HG02840 (cell line): Measurements from ENCODE around the gene HECA.
"Not testable (repeated sequence)": the region's sequence is repeated elsewhere in the genome, so short reads cannot be mapped to it uniquely, and the experiment has no call there.

Source experiments
- ATAC-seq: cut with Tn5 transposase; IDR thresholded peaks from one replicate; pipeline ENCODE4 v1.9.1; 2021; ENCODE audit warnings: mild to moderate bottlenecking, moderate library complexity, moderate number of reproducible peaks; ENCODE audit not compliant: unreplicated experiment, low FRiP score

The HECA gene, protein sequence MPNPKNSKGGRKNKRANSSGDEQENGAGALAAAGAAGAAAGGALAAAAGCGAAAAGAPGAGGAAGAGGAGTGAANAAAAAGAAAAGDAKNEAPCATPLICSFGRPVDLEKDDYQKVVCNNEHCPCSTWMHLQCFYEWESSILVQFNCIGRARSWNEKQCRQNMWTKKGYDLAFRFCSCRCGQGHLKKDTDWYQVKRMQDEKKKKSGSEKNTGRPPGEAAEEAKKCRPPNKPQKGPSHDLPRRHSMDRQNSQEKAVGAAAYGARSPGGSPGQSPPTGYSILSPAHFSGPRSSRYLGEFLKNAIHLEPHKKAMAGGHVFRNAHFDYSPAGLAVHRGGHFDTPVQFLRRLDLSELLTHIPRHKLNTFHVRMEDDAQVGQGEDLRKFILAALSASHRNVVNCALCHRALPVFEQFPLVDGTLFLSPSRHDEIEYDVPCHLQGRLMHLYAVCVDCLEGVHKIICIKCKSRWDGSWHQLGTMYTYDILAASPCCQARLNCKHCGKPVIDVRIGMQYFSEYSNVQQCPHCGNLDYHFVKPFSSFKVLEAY

DNA sequence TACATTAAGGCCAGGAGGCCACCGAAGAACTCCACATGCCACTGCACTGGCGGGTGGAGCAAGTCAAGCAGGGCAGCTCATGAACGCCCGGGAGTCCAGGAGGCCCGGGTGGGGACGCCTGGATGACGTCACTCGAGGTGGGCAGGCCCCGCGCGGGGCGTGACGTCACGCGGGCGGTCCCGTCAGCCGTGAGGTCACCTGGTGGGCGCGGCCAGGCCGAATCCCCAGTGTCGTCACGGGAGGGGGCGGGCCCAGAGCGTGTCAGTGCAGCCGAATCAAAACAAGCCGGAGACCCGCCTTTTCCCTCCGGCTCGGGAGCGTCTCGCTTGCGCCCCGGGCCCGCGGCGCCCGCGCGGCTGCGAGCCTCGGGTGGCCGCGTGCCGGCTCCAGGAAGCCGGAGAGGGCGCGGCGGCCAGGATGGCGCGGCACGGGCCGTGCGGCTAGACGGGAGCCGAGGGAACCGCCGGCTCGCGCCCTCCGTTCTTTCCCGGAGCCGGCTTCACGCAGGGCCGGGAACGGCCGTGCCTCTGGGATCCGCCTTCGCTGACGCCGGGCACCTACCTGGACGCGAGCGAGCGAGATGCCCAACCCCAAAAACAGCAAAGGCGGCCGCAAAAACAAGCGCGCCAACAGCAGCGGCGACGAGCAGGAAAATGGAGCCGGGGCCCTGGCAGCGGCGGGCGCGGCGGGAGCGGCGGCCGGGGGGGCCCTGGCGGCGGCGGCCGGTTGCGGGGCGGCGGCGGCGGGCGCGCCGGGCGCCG lies at the start of gene HECA:
Gene HECA, plus strand, starts transcription at position 264 of the 761 bp plus-strand sequence. Its CDS starts 317 bp downstream, at position 581.
- peak; percentile 89 for ATAC-seq

DNA sequence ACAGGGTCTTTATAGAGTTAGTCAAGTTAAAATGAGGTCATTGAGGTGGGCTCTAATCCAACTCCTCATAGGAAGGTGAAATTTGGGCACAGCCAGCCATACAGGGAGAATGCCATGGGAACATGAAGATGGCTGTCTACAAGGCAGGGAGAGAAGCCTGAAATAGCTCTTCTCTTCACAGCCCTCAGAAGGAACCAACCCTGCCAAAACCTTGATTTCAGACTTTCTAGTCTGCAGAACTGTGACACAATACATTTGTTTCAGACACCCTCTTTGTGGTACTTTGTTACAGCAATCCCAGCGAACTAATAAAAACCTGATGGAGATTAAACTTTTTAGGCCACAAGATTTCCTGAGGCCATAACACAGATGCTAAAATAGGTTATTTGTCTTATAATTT lies 43.1 kb upstream of the HECA start:
- no peak for ATAC-seq

DNA sequence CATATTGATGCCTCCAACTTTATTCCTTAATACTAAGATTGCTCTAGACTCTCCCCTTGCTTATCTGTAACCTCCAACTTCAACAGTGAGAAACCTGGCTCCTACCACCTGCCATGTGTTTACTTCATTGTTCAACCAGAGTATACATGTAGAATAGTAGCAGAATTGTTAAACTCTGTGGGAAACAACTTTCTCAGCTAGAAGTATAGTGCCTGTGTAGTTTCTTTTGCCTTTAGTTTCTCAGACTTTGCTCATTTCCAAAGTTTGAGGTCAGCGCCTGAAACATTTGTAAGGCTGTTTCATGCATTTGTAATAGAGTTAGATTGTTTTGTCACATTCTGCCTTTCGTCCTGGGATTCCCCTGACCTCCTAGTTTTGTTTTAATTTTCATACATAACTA lies 34.9 kb upstream of the HECA start:
- ATAC-seq, result peak; percentile 93

DNA sequence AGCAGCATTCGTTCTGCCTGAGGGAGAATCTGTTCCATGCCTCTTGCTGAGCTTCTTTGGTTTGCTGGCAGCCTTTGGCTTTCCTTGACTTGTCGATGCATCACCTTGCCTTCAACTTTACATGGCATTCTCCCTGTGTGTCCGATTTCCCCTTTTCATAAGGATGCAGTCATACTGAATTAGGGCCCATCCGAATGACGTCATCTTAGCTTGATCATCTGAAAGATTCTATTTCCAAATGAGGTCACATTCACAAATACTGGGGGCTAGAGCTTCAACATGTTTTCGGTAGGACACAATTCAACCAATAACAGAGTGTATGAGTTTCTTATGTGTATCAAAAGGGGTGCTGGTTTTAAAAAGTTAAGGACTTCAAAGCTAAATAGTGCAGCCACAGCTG lies 27.8 kb upstream of the HECA start:
- no peak for ATAC-seq

DNA sequence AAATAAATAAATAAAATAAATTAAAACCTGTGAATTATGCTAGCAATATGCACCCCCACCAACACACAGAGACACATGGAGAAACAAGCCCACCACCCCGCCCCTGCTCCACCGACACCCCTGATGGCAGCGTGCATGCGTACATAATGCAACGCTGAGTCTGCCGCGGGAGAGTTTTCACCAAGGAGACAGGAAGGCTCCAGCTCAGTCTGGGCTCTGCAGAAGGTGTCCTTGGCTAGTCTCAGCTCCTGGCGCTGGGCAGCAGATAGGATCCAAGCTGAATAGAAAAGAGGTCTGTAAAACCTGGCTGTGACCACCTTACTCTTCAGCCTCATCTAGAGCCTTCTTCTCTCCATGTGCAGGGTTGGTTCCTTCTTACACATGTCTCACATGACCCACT lies 26.5 kb upstream of the HECA start:
- no peak for ATAC-seq

DNA sequence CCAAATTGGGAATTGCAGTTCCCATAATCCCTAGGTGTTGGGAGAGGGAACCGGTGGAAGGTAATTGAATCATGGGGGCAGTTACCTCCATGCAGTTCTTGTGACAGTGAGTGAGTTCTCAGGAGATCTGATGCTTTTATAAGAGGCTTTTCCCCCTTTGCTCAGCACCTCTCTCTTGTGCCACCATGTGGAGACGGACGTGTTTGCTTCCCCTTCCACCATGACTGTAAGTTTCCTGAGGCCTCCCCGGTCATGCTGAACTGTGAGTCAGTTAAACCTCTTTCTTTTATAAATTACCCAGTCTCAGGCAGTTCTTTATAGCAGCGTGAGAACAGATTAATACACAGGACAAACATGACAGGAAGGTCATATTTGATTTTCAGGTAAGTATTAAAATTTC lies 25.3 kb upstream of the HECA start:
- ATAC-seq, result no peak

DNA sequence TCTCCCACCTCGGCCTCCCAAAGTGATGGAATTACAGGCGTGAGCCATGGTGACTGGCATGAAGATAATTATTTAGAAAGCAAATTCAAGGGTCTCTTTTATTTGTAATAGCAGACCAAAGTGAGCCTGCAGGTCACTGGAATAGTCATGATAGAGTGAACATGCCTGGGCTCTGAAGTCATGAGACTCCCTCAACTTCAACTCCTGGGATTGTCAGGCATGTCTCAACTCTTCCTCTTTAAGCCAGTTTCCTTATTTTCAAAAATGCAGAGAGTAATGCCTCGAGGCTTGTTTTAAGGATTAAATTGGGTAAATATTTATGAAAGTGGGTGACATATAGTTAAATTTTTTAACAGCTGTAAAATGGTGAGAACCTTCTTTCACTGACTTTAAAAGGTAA lies 22.7 kb upstream of the HECA start:
- no peak for ATAC-seq

DNA sequence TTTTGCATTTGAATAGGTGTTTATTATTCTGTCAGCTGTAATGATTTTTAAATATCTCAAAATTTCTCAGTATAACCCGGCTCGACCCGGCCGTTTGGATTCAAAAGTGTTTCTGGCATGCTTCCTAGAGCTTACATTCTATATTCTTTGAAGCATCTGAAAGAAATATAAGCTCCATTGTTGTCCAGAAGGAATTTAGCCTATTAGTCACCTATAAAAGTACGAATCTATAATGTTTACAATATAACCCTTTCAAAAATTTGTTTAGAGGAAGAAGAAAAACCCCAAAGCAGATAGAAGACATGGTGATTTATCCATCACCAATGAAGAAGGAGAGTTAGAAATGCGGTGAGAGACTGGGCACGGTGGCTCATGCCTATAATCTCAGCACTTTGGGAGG lies 22.3 kb upstream of the HECA start:
- no peak for ATAC-seq

DNA sequence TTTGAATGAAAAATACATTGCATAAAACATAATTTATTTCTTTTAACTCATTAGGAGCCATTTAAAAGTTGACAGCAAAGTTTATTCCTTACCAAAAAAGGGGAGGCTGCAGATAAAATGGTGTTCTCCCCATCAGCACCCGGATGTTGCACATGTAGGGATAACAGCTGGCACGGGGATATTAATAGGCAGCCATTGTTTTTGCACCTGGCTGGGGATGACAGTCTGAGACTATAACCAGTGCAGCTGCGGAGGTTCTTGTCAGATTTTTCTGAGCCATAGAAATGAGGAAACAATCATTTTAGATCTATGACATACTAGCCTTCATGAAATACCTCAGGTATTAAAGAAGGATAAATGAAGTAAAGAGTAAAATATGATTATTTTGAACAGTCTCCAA lies 20.1 kb upstream of the HECA start:
- ATAC-seq, result no peak

DNA sequence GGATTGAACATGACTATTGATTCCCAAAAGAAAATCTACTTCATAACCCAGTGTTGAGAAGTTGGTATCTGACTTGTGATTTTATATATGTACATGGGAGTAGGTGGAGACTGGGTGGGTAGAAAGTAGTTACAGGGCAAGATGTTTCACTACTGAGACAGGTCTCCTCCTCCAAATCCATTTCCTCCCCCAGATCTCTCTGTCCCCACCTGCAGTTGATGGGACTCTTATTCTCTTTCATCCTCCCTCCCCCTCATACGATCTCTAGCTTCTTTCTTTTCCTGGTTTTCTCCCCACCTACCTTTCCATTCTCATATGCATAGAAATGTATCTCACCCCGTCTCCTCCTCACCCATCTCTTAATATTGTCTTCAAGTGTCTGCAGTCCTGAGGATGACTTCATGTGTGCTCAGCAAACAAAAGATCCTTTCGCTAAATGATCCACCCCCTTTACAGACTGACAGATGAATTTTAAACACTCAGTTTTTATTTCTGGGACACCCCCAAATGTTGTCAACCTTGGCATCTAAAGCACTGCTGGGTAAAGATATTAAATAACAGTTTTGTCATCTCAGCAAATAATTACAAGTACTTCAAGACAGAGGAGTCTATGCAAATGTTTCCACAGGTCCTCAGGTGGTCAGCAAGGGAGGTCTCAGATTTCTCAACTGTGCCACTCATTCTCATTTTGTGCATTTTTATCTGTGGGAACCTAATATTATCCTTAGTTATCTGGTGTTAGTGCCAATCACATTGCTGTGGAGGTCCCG lies 18.7 kb upstream of the HECA start:
- ATAC-seq, result no peak

DNA sequence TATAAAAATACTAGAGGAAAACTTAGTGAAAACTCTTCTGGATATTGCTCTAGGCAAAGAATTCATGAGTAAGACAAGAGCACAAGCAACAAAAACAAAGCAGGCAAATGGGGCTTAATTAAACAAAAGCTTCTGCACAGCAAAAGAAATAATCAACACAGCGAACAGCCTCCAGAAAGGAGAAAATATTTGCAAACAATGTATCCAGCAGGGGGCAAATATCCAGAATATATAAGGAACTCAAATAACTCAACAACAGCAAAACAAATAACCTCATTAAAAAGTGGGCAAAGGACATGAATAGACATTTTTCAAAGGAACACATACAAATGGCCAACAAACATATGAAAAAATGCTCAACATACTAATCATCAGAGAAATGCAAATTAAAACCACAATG lies 17.1 kb upstream of the HECA start:
- no peak for ATAC-seq

DNA sequence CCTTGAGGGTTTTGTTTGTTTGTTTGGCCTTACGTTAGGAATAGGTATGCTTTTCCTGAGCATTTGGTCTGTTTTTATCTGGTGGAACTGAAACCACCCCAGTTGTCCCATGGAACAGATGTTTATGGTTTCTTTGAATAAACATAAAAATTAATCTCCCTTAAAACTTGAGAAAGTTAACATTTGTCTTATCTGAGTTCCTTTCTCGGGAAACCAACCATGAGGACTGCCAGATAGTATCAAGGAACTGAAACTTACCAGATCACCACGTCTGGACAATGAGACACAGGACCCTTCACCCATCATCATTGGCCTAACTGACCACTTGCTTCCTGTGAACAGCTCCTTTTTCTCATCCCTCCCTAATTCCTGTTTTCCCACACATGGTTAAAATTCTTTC lies 15.3 kb upstream of the HECA start:
- ATAC-seq, result no peak

DNA sequence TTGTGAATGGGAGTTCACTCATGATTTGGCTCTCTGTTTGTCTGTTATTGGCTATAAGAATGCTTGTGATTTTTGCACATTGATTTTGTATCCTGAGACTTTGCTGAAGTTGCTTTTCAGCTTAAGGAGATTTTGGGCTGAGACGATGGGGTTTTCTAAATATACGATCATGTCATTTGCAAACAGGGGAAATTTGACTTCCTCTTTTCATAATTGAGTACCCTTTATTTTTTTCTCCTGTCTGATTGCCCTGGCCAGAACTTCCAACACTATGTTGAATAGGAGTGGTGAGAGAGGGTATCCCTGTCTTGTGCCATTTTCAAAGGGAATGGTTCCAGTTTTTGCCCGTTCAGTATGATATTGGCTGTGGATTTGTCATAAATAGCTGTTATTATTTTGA lies 12.1 kb upstream of the HECA start:
- ATAC-seq, result not testable (repeated sequence)

DNA sequence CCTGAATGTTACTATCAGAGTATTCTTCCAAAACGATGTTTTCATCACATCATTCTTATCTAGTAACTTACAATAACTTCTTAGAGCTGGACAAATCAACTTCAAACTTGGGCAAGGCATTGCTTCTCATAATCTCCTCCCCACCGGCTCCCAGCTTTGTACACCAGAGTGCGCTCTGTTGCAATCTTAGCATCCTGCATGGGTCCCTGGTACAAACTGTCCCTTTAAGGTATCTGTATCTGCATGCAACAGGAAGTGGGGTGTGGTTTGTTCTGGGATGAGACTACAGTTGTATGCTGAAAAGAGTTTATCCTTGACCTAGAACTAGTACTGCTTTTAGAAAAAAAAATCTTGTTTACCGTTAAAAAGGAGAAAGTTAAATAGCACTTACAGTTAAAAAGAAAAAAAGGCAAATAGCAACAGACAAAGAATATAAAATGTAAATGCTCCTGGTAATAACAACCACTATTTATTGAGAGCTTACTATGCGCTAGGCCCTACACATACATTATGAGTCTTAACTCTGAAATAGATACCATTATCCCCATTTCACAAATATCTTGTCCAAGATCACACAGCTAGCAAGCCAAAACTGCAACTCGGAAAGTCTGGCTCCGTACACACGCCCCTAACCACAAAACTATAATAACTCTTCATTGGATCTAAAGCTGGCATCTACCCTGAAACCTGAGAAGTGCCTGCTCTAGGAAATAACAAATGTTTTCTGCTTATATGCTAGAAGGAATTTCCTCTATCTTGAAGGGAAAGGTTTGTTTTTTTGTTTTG lies 9.8 kb upstream of the HECA start:
- ATAC-seq, result peak; percentile 100

DNA sequence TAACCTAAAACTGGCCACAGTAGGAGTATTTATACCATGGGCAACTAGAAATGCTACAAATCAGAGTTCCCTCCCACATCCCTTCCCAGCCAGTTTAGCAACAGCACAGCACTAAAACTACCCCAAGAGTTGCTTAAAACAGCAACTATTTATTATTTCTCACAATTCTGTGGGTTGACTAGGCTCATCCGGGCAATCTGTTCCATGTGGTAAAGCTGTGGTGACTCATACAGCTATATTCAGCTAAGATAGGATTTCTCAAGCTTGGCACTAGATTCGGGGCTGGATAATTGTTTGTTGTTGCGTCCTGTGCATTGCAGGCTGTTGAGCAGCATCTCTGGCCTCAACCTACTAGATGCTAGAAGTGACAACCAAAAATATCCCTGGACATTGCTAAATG lies 8.6 kb upstream of the HECA start:
- ATAC-seq, result no peak

DNA sequence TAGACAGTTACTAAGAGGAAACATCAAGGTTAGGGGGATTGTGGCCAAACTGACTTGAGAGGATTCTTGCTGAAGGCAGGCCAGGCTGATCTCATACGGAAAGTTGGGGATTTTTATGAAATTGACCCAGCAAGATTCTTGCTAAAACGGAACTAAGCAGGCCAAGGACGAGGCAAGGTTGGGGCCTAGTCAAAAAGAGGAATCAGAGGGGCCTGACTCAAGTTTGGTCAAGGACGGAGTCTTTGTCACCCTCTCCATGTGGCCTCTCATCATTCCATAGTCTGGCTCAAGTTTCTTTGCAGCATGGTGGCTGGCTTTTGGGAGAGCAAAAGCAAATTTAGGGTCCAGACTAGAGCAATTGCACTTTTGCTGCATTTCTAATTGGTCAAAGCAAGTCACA lies 7.9 kb upstream of the HECA start:
- no peak for ATAC-seq

DNA sequence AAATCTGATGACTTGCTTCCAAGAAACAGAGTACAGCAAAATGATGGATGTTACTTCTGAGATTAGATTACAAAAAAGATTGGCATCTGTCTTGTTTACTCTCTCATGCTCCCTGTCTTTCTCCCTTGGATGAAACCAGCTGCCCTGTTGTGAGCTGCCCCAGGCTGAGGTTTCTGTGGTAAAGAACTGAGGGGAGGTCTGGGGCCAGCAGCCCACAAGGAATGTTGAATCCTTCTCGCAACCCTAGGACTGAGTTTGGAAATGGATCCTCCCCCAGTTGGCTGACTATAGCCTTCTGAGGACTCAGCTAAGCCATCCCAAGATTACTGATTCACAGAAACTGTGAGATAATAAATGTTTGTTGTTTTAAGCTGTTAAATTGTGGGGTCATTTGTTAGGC lies 5.6 kb upstream of the HECA start:
- no peak for ATAC-seq

DNA sequence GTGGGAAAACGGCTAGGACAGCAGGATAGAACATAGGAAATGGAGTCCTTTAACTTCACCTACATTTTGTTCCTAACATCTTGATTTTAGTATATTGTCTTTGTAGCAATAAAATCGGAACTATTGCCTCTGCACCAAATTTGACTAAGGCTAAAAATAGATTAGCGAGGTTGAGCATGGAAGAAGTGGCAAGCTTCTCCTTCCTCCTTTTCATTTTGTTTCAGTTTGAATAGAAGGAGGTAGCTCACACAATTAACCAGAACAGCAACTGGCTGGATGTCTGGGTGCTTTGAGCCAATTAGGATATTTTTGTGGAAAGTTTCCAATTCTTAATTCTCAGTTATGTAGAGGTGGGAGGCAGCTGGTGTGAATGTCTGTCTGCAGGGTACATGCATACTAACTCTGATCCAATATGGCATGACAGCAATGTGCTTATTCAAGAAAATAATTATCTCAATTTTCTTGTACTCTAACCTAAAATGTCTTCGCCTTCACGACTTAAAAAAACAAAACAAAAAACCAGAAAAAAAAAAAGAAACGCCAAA lies 3.1 kb upstream of the HECA start:
- no peak for ATAC-seq

DNA sequence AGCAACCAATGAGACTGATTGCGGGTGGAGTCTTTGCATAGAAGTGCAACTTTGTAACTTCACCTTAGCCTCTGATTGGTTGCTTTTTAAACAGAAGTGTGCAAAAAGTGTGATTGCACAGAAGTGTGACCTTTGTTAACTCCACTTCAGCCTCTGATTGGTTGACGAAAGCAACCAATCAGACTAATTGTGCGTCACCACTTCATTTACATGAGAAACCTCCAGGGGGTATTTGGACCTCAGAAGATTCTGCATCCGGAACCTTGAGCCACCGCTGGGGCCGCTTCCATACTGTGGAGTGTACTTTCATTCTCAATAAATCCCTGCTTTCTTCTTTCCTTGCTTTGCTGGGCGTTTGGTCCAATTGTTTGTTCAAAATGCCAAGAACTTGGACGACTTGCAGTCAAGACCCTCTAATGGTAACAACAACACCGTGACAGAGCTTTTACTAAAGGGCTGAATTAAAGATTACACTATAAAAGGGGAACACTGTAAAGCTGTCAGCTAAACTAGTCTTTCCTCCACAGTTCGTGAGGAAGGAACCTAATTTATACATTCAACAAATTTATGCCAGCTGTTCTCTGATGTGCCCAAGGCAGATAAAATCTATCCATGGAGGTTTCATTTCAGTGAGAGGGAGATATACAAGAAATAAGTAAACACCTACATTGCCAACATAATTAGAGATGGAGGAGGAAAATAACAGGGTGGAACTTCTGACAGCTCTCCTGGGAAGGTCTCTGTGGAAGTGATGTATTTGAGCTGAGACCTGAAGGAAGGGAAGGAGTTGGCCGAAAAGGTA lies 1.4 kb upstream of the HECA start:
- no peak for ATAC-seq
